Colonic mucosa (tissue), 4 donors: ENCODE data around the gene ARNT2. TPM values are rescaled to one million over a fixed set of nuclear protein-coding genes. Genes with fewer than 3 reads are reported as not detected.

Source experiments
- DNase-seq: peaks from one replicate; pipeline ENCODE4 v3.0.0-alpha.2; 2020
- H3K27ac ChIP-seq: fragments of 200-600 bp; one replicate; pipeline ENCODE4 v1.8.0; 2021
- H3K27me3 ChIP-seq: fragments of 200-600 bp; one replicate; pipeline ENCODE4 v1.8.0; 2021
- H3K36me3 ChIP-seq: fragments of 200-600 bp; one replicate; pipeline ENCODE4 v1.8.0; 2021
- H3K4me1 ChIP-seq: fragments of 200-600 bp; one replicate; pipeline ENCODE4 v1.8.0; 2021; ENCODE audit warnings: mild to moderate bottlenecking
- H3K4me3 ChIP-seq: fragments of 200-600 bp; one replicate; pipeline ENCODE4 v1.8.0; 2021
- H3K9ac ChIP-seq, 2 donors: one replicate each; pipeline ENCODE4 v1.7.0; 2013; ENCODE audit warnings: control low read depth in 2 of 2, low read depth in 2 of 2, low read length in 2 of 2
- H3K9me3 ChIP-seq: fragments of 200-600 bp; one replicate; pipeline ENCODE4 v1.8.0; 2021
- CTCF ChIP-seq: fragments of 200-600 bp; IDR thresholded peaks from one replicate; pipeline ENCODE4 v1.8.0; 2022; ENCODE audit warnings: antibody characterized with exemption, mild to moderate bottlenecking
- intact Hi-C: fragments of 100-400 bp; cut with DNase I; formaldehyde crosslinking; loops from one replicate; pipeline ENCODE4 v1.14.1; 2022
- total RNA-seq, 2 donors: library from RNA; stranded (reverse); fragmentation: NEBNext Ultra II Directional in 1 of 2; extraction: Animal tissue kit (Norgen Biotek cat#: 25700) in 1 of 2; gene quantifications; one replicate each; pipeline ENCODE4 v1.2.1, GENCODE V29; 2021
- donor health status: healthy.
- donor health status: DM: no; HTN: no; CAD: no.
- donor health status: DM: no; HTN: no; CAD: no.

Gene ARNT2
- total RNA-seq, 2 donors from 2014 or later: 1.6 to 2.7 TPM

- intact Hi-C loops: no loop called here
- H3K27me3 ChIP-seq: no peaks in the 10 kb centered on the region
- no peak for DNase-seq
- no peak overlapping the region for H3K4me3 ChIP-seq
- no peak for TF ChIP-seq CTCF
- H3K9ac ChIP-seq: no peak overlapping the region
- H3K27ac ChIP-seq: no peak overlapping the region
- H3K36me3 ChIP-seq: no peaks in the 10 kb centered on the region
- H3K9me3 ChIP-seq: no peaks in the 10 kb centered on the region
- no peaks in the 10 kb centered on the region for H3K4me1 ChIP-seq
Observed at GRCh38 chr15:80375968-80376891, 28.0 kb upstream of the ARNT2 start.

- DNase-seq: no peak
- no peak for TF ChIP-seq CTCF
- Histone ChIP-seq H3K9me3 (no peaks in the 10 kb centered on the region), H3K27me3 (no peaks in the 10 kb centered on the region), H3K27ac (no peak overlapping the region), H3K36me3 (no peaks in the 10 kb centered on the region), H3K4me1 (no peaks in the 10 kb centered on the region), H3K4me3 (no peak overlapping the region), H3K9ac (no peak overlapping the region)
- intact Hi-C loops: no loop called here
Observed at GRCh38 chr15:80379693-80380092, 24.5 kb upstream of the ARNT2 start.

GRCh38 chr15:80380154-80380553, 24.0 kb upstream of the ARNT2 start:
- no peak for TF ChIP-seq CTCF
- Histone ChIP-seq H3K27me3 (no peaks in the 10 kb centered on the region), H3K9ac (no peak overlapping the region), H3K9me3 (no peaks in the 10 kb centered on the region), H3K4me3 (no peak overlapping the region), H3K4me1 (no peaks in the 10 kb centered on the region), H3K36me3 (no peaks in the 10 kb centered on the region), H3K27ac (no peak overlapping the region)
- intact Hi-C loops: no loop called here
- no peak for DNase-seq

GRCh38 chr15:80382285-80382684, 21.9 kb upstream of the ARNT2 start:
- Histone ChIP-seq H3K27ac (no peak overlapping the region), H3K27me3 (no peaks in the 10 kb centered on the region), H3K4me3 (no peak overlapping the region), H3K9ac (no peak overlapping the region), H3K36me3 (no peaks in the 10 kb centered on the region), H3K4me1 (no peaks in the 10 kb centered on the region), H3K9me3 (no peaks in the 10 kb centered on the region)
- no peak for TF ChIP-seq CTCF
- DNase-seq: no peak
- intact Hi-C loops: no loop called here

GRCh38 chr15:80384432-80384831, 19.8 kb upstream of the ARNT2 start:
- no peak for DNase-seq
- H3K4me3 ChIP-seq: no peak overlapping the region
- no peak for TF ChIP-seq CTCF
- H3K27me3 ChIP-seq: no peaks in the 10 kb centered on the region
- intact Hi-C loops: no loop called here
- H3K4me1 ChIP-seq: no peaks in the 10 kb centered on the region
- H3K9ac ChIP-seq: no peak overlapping the region
- H3K36me3 ChIP-seq: no peaks in the 10 kb centered on the region
- no peaks in the 10 kb centered on the region for H3K9me3 ChIP-seq
- H3K27ac ChIP-seq: no peak overlapping the region
